ENCODE data around the gene KLHDC2. TPM values are rescaled to one million over a fixed set of nuclear protein-coding genes. Genes with fewer than 3 reads are reported as not detected.
"Not testable (repeated sequence)": the region's sequence is repeated elsewhere in the genome, so short reads cannot be mapped to it uniquely, and the experiment has no call there.

Gene KLHDC2
- polyA plus RNA-seq, 1 donor (not counting 4 experiments of a cell fraction or from before 2014, with no cell fraction given), result 34.0 TPM

GRCh38 chr14:49796025-49796424 lies 28.1 kb downstream of the KLHDC2 start:
- no peak overlapping the region for H3K4me3 ChIP-seq (ENCODE audit: control insufficient read depth in 2 of 3, extremely low read depth in 1 of 3, insufficient read depth in 2 of 3, low read depth in 1 of 3, low read length in 3 of 3)
- no peaks in the 10 kb centered on the region for H3K9me3 ChIP-seq (ENCODE audit: control insufficient read depth, low read depth, low read length)
- no peaks in the 10 kb centered on the region for H4K20me1 ChIP-seq (ENCODE audit: control insufficient read depth, extremely low read depth, insufficient read depth, low read length)
- H3K9me1 ChIP-seq (ENCODE audit: control insufficient read depth, extremely low read depth, insufficient read depth, low read length), result no peaks in the 10 kb centered on the region
- dilution Hi-C loops (cut with MboI; ENCODE audit: extremely low pct_ligation_motif_present, low sequenced_read_pairs), result no loop called here
- no peak overlapping the region for H3K27ac ChIP-seq (ENCODE audit: control insufficient read depth, insufficient read depth, low read length)
- FAIRE-seq, result no peak
- H3K27me3 ChIP-seq (ENCODE audit: control insufficient read depth, extremely low read depth, insufficient read depth, low read length), result no peaks in the 10 kb centered on the region
- H3K36me3 ChIP-seq (ENCODE audit: control insufficient read depth in 2 of 2, extremely low read depth in 1 of 2, insufficient read depth in 2 of 2, low read length in 2 of 2), result peaks cover 15 to 22% of the 10 kb centered on the region in 2 experiments
- no peaks in the 10 kb centered on the region for H3K4me1 ChIP-seq (ENCODE audit: control insufficient read depth, extremely low read depth, insufficient read depth, low read length)
- H3K79me2 ChIP-seq (ENCODE audit: control insufficient read depth, insufficient read depth, low read length), result no peaks in the 10 kb centered on the region
- no peak for DNase-seq (ENCODE audit: low read depth, low spot score)
- TF ChIP-seq EZH2 (IDR thresholded peaks at IDR 0.05; ENCODE audit: low read length), result no peak
- TF ChIP-seq CTCF (optimal IDR thresholded peaks at IDR 0.05 in 1 of 3, IDR thresholded peaks at IDR 0.05 in 1 of 3, conservative IDR thresholded peaks at IDR 0.05 in 1 of 3; ENCODE audit: extremely low read depth in 1 of 3, insufficient read depth in 2 of 3, low read length in 3 of 3), result no peak
- H3K4me2 ChIP-seq (ENCODE audit: control insufficient read depth, extremely low read depth, insufficient read depth, low read depth, low read length), result no peak overlapping the region
- no peak overlapping the region for H3K9ac ChIP-seq (ENCODE audit: control insufficient read depth, extremely low read depth, insufficient read depth, low read length)
- H2AFZ ChIP-seq (ENCODE audit: control insufficient read depth, low read length), result no peak overlapping the region

GRCh38 chr14:49808780-49809179 lies 40.8 kb downstream of the KLHDC2 start:
- Histone ChIP-seq H3K79me2 (ENCODE audit: control insufficient read depth, insufficient read depth, low read length) (no peaks in the 10 kb centered on the region), H3K4me1 (ENCODE audit: control insufficient read depth, extremely low read depth, insufficient read depth, low read length) (no peaks in the 10 kb centered on the region), H3K9me3 (ENCODE audit: control insufficient read depth, low read depth, low read length) (no peaks in the 10 kb centered on the region), H3K4me3 (ENCODE audit: control insufficient read depth in 2 of 3, extremely low read depth in 1 of 3, insufficient read depth in 2 of 3, low read depth in 1 of 3, low read length in 3 of 3) (no peak overlapping the region), H3K9ac (ENCODE audit: control insufficient read depth, extremely low read depth, insufficient read depth, low read length) (no peak overlapping the region), H4K20me1 (ENCODE audit: control insufficient read depth, extremely low read depth, insufficient read depth, low read length) (no peaks in the 10 kb centered on the region), H3K36me3 (ENCODE audit: control insufficient read depth in 2 of 2, extremely low read depth in 1 of 2, insufficient read depth in 2 of 2, low read length in 2 of 2) (peaks cover 9 to 18% of the 10 kb centered on the region in 2 experiments), H3K4me2 (ENCODE audit: control insufficient read depth, extremely low read depth, insufficient read depth, low read depth, low read length) (no peak overlapping the region), H2AFZ (ENCODE audit: control insufficient read depth, low read length) (no peak overlapping the region), H3K9me1 (ENCODE audit: control insufficient read depth, extremely low read depth, insufficient read depth, low read length) (no peaks in the 10 kb centered on the region), H3K27me3 (ENCODE audit: control insufficient read depth, extremely low read depth, insufficient read depth, low read length) (no peaks in the 10 kb centered on the region), H3K27ac (ENCODE audit: control insufficient read depth, insufficient read depth, low read length) (no peak overlapping the region)
- no peak for TF ChIP-seq CTCF (optimal IDR thresholded peaks at IDR 0.05 in 1 of 3, IDR thresholded peaks at IDR 0.05 in 1 of 3, conservative IDR thresholded peaks at IDR 0.05 in 1 of 3; ENCODE audit: extremely low read depth in 1 of 3, insufficient read depth in 2 of 3, low read length in 3 of 3)
- no peak for TF ChIP-seq EZH2 (IDR thresholded peaks at IDR 0.05; ENCODE audit: low read length)
- FAIRE-seq (no peak), DNase-seq (ENCODE audit: low read depth, low spot score) (no peak)
- dilution Hi-C loops (cut with MboI; ENCODE audit: extremely low pct_ligation_motif_present, low sequenced_read_pairs), result no loop called here

DNA sequence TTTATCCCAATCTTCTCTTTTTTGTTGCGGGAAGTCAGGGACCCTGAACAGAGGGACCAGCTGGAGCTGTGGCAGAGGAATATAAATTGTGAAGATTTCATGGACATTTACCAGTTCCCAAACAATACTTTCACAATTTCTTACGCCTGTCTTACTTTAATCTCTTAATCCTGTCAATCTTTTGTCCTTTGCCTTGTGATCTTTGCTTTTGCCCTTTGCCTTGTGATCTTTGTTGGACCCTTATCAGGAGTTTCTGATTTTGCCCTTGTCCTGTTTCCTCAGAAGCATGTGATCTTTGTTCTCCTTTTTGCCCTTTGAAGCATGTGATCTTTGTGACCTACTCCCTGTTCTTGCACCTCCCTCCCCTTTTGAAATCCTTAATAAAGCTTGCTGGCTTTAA lies 48.2 kb downstream of the KLHDC2 start:
- H3K9me1 ChIP-seq (ENCODE audit: control insufficient read depth, extremely low read depth, insufficient read depth, low read length); H2AFZ ChIP-seq (ENCODE audit: control insufficient read depth, low read length); FAIRE-seq; H3K27ac ChIP-seq (ENCODE audit: control insufficient read depth, insufficient read depth, low read length); H3K27me3 ChIP-seq (ENCODE audit: control insufficient read depth, extremely low read depth, insufficient read depth, low read length); dilution Hi-C loops (cut with MboI; ENCODE audit: extremely low pct_ligation_motif_present, low sequenced_read_pairs); H4K20me1 ChIP-seq (ENCODE audit: control insufficient read depth, extremely low read depth, insufficient read depth, low read length); H3K9ac ChIP-seq (ENCODE audit: control insufficient read depth, extremely low read depth, insufficient read depth, low read length); H3K79me2 ChIP-seq (ENCODE audit: control insufficient read depth, insufficient read depth, low read length); H3K4me2 ChIP-seq (ENCODE audit: control insufficient read depth, extremely low read depth, insufficient read depth, low read depth, low read length); DNase-seq (ENCODE audit: low read depth, low spot score); H3K9me3 ChIP-seq (ENCODE audit: control insufficient read depth, low read depth, low read length); H3K4me1 ChIP-seq (ENCODE audit: control insufficient read depth, extremely low read depth, insufficient read depth, low read length); H3K4me3 ChIP-seq (ENCODE audit: control insufficient read depth in 2 of 3, extremely low read depth in 1 of 3, insufficient read depth in 2 of 3, low read depth in 1 of 3, low read length in 3 of 3): not testable (repeated sequence)
- H3K36me3 ChIP-seq (ENCODE audit: control insufficient read depth in 2 of 2, extremely low read depth in 1 of 2, insufficient read depth in 2 of 2, low read length in 2 of 2), result peaks cover 5 to 15% of the 10 kb centered on the region in 2 experiments
